ENCODE data around the gene GRID2IP. TPM values are rescaled to one million over a fixed set of nuclear protein-coding genes. Genes with fewer than 3 reads are reported as not detected.
A peak's percentile ranks its signal among the peaks of the same experiment; 100 is the strongest.

Gene GRID2IP
- total and polyA plus RNA-seq, 2 of the 13 experiments (the other 11 are each of a cell fraction or from before 2014, with no cell fraction given), result 0.03 TPM; not detected in 1

- TF ChIP-seq ZNF12 (CRISPR knock-in tag; IDR thresholded peaks at IDR 0.05) (peak; percentile 99), HMGA1 (CRISPR knock-in tag; conservative IDR thresholded peaks at IDR 0.05) (no peak), ZSCAN30 (CRISPR knock-in tag; IDR thresholded peaks at IDR 0.05) (no peak), EP300 (IDR thresholded peaks at IDR 0.05; ENCODE audit: low read depth in 2 of 2, low read length in 2 of 2) (no peak), EP300 (CRISPR knock-in tag; IDR thresholded peaks at IDR 0.05; ENCODE audit: borderline replicate concordance) (no peak), ZNF260 (CRISPR knock-in tag; IDR thresholded peaks at IDR 0.05; ENCODE audit: borderline replicate concordance, low read depth) (no peak), ZMYM2 (CRISPR knock-in tag; IDR thresholded peaks at IDR 0.05) (no peak), ZNF878 (CRISPR knock-in tag; IDR thresholded peaks at IDR 0.05) (no peak), NR2F6 (IDR thresholded peaks at IDR 0.05) (0 out of 2 replicates have a peak, but pooled peaks have one; percentile 15), NR2F6 (CRISPR knock-in tag; IDR thresholded peaks at IDR 0.05) (peak; percentile 59; the same call in 1 of the 2 replicates), ZNF337 (CRISPR knock-in tag; IDR thresholded peaks at IDR 0.05; ENCODE audit: borderline replicate concordance, low read depth) (no peak), REST (IDR thresholded peaks at IDR 0.05; ENCODE audit: borderline replicate concordance in 1 of 2, low read depth in 1 of 2, low read length in 2 of 2) (no peak), ZNF414 (CRISPR knock-in tag; IDR thresholded peaks at IDR 0.05) (no peak), ZBTB34 (CRISPR knock-in tag; IDR thresholded peaks at IDR 0.05) (no peak), FOXO1 (CRISPR knock-in tag; IDR thresholded peaks at IDR 0.05) (no peak), BCL6 (CRISPR knock-in tag; IDR thresholded peaks at IDR 0.05) (0 out of 2 replicates have a peak, but pooled peaks have one; percentile 9), SMARCE1 (IDR thresholded peaks at IDR 0.05; ENCODE audit: borderline replicate concordance) (no peak), ZNF776 (CRISPR knock-in tag; IDR thresholded peaks at IDR 0.05) (no peak), HNRNPK (IDR thresholded peaks at IDR 0.05; ENCODE audit: low read depth, low read length, poor library complexity, severe bottlenecking) (no peak), ZNF512B (CRISPR knock-in tag; IDR thresholded peaks at IDR 0.05; ENCODE audit: borderline replicate concordance) (no peak), KAT7 (CRISPR knock-in tag; IDR thresholded peaks at IDR 0.05; ENCODE audit: borderline replicate concordance) (no peak), PHF20 (CRISPR knock-in tag; IDR thresholded peaks at IDR 0.05) (no peak), ZNF431 (CRISPR knock-in tag; IDR thresholded peaks at IDR 0.05; ENCODE audit: borderline replicate concordance, low read depth) (no peak)
Measured at GRCh38 chr7:6571160-6571779, 20.0 kb upstream of the GRID2IP start (continued).
